ENCODE results near the gene PRADC1. TPM values are rescaled to one million over a fixed set of nuclear protein-coding genes. Genes with fewer than 3 reads are reported as not detected.

PRADC1 gene
- total and polyA plus RNA-seq, 9 of the 15 experiments (the other 6 are each of a cell fraction or from before 2014, with no cell fraction given), result 7.3 to 47.4 (median 34.2) TPM

- no peaks in the 10 kb centered on the region for H3K79me2 ChIP-seq (ENCODE audit: control insufficient read depth, insufficient read depth, low read length)
- FAIRE-seq, result no peak
- H2AFZ ChIP-seq (ENCODE audit: low read depth, low read length), result no peak overlapping the region
- no peak overlapping the region for H3K4me2 ChIP-seq (ENCODE audit: insufficient read depth, low read length)
- H3K4me3 ChIP-seq, result no peak overlapping the region
- POLR2A ChIA-PET, result interaction anchor here (1.0 to 4.9 kb wide), 2 partner anchors 9 to 11 kb away, joined by 6 to 43 read pairs; partner anchors contain the start of genes CCT7 and PRADC1
- 76% methylated on average over 4 of the region's 4 CpGs for WGBS (ENCODE audit: insufficient coverage, low coverage, missing lambda C conversion rate)
- BruUV-seq (replicated peaks), result no TSS peak
- H3K4me1 ChIP-seq (replicated peaks in 1 of 2; ENCODE audit: control insufficient read depth in 2 of 2, insufficient read depth in 2 of 2, low read length in 2 of 2), result peaks cover 0 to 7% of the 10 kb centered on the region in 2 experiments; a peak in 3 of 5 replicates
- DNase-seq (ENCODE audit: extremely low read depth in 1 of 4, low spot score in 3 of 4), result no peak
- H3K27me3 ChIP-seq (ENCODE audit: control insufficient read depth in 2 of 2, insufficient read depth in 2 of 2, low read length in 2 of 2), result no peaks in the 10 kb centered on the region
- H3K27ac ChIP-seq (ENCODE audit: extremely low read depth, low read depth, low read length), result no peak overlapping the region
- in situ Hi-C loops (cut with MboI) (no loop called here), intact Hi-C loops (cut with micrococcal nuclease) (no loop called here)
- CTCF ChIA-PET (ENCODE audit: low intra/inter-chr PET ratio), result no interaction called here
- H3K9me3 ChIP-seq (replicated peaks; ENCODE audit: control insufficient read depth, insufficient read depth, low read depth, low read length), result no peaks in the 10 kb centered on the region
- no peak overlapping the region for H3K9ac ChIP-seq (ENCODE audit: insufficient read depth in 1 of 2, low read depth in 2 of 2, low read length in 2 of 2)
- H3K9me1 ChIP-seq (ENCODE audit: control insufficient read depth, insufficient read depth, low read length), result no peaks in the 10 kb centered on the region
- peaks cover 3% of the 10 kb centered on the region; the same call in 1 of the 2 replicates for H4K20me1 ChIP-seq (replicated peaks; ENCODE audit: control insufficient read depth, insufficient read depth, low read length)
- ATAC-seq, result no peak
- H3K36me3 ChIP-seq (ENCODE audit: control insufficient read depth, insufficient read depth, low read length), result peaks cover 97% of the 10 kb centered on the region; the same call in 2 of the 3 replicates
- TF ChIP-seq ZBTB49 (CRISPR knock-in tag; IDR thresholded peaks at IDR 0.05; ENCODE audit: borderline replicate concordance) (no peak), PCBP2 (IDR thresholded peaks at IDR 0.05; ENCODE audit: low read depth, low read length, poor library complexity, severe bottlenecking) (no peak), PTRF (tag; IDR thresholded peaks at IDR 0.05) (no peak), HMGN3 (IDR thresholded peaks at IDR 0.05; ENCODE audit: borderline replicate concordance, extremely low read depth, insufficient read length, low read depth, low read length) (no peak), SIRT6 (IDR thresholded peaks at IDR 0.05; ENCODE audit: low read depth, low read length) (no peak), E2F8 (IDR thresholded peaks at IDR 0.05; ENCODE audit: low read depth, partially characterized antibody) (no peak), UBTF (IDR thresholded peaks at IDR 0.05; ENCODE audit: borderline replicate concordance in 1 of 2, low read depth in 2 of 2, low read length in 2 of 2) (no peak), SMAD2 (IDR thresholded peaks at IDR 0.05; ENCODE audit: low read depth, low read length) (no peak), ZNF785 (CRISPR knock-in tag; IDR thresholded peaks at IDR 0.05) (no peak), KDM2B (CRISPR knock-in tag; IDR thresholded peaks at IDR 0.05) (no peak), POLR2AphosphoS2 (IDR thresholded peaks at IDR 0.05; ENCODE audit: low read length) (no peak)
Measured at GRCh38 chr2:73223821-73224220, 9.2 kb downstream of the PRADC1 start.

Data from K562 (cell line).